Ovary (tissue), 3 donors: ENCODE data around the gene OR6C75.

Experiments used
- POLR2A ChIP-seq: fragments of 450-650 bp; IDR thresholded peaks from one replicate; pipeline ENCODE4 v1.6.1; 2017; ENCODE audit warnings: antibody characterized with exemption, mild to moderate bottlenecking, moderate library complexity
- TF ChIP-seq, protein P1 (sequence below), 3 donors: fragments of 450-650 bp in 2 of 3; fragments of 200-600 bp in 1 of 3; IDR thresholded peaks; one replicate each; pipeline versions ENCODE4 v1.5.1 to v1.8.0; 2016 to 2022; ENCODE audit warnings: antibody characterized with exemption in 3 of 3, mild to moderate bottlenecking in 1 of 3
- donor health status: DM: no; HTN: no; CAD: no.

DNA sequence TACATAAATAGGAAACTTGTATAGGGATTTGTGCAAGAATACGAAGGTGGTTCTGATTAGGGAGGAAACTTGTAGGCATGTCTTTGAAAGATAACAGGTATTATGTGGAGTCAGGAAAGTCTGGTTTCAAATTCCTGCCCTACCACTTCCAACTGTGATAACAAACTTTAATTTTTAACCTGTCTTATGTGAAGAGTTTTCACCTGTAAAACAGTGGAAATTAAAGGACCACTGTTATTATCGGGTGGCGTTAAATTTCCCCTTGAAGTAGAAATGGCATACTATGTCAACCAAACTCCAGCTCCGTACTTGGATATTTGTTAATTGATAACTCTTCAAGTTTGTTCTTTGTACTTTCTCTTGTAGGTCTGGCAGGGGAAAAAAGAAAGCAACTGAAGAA is 42.6 kb upstream of the OR6C75 start:
- TF ChIP-seq, protein P1, sequence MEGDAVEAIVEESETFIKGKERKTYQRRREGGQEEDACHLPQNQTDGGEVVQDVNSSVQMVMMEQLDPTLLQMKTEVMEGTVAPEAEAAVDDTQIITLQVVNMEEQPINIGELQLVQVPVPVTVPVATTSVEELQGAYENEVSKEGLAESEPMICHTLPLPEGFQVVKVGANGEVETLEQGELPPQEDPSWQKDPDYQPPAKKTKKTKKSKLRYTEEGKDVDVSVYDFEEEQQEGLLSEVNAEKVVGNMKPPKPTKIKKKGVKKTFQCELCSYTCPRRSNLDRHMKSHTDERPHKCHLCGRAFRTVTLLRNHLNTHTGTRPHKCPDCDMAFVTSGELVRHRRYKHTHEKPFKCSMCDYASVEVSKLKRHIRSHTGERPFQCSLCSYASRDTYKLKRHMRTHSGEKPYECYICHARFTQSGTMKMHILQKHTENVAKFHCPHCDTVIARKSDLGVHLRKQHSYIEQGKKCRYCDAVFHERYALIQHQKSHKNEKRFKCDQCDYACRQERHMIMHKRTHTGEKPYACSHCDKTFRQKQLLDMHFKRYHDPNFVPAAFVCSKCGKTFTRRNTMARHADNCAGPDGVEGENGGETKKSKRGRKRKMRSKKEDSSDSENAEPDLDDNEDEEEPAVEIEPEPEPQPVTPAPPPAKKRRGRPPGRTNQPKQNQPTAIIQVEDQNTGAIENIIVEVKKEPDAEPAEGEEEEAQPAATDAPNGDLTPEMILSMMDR (IDR thresholded peaks at IDR 0.05): no peak
- no peak for TF ChIP-seq POLR2A
